Type B pancreatic cell (in vitro differentiated cells): Measurements from ENCODE around the gene TMOD2. TPM values are rescaled to one million over a fixed set of nuclear protein-coding genes. Genes with fewer than 3 reads are reported as not detected.

ENCODE experiments used
- DNase-seq: peaks from one replicate; pipeline ENCODE4 v3.0.0; 2021; ENCODE audit warnings: mixed read lengths; ENCODE audit not compliant: unreplicated experiment; ENCODE audit errors: extremely low spot score
- H3K27ac Mint-ChIP-seq: 2 replicates; pipeline ENCODE4 v1.8.0; 2021; ENCODE audit warnings: mild to moderate bottlenecking, mixed read lengths
- H3K27me3 Mint-ChIP-seq: 2 replicates; pipeline ENCODE4 v1.8.0; 2021; ENCODE audit warnings: mixed read lengths
- H3K36me3 Mint-ChIP-seq: 2 replicates; pipeline ENCODE4 v1.8.0; 2021; ENCODE audit warnings: mixed read lengths
- H3K4me1 Mint-ChIP-seq: one replicate; pipeline ENCODE4 v1.8.0; 2021; ENCODE audit warnings: mixed read lengths; ENCODE audit not compliant: unreplicated experiment
- H3K4me3 Mint-ChIP-seq: 2 replicates; pipeline ENCODE4 v1.8.0; 2021; ENCODE audit warnings: mild to moderate bottlenecking, mixed read lengths
- H3K9me3 Mint-ChIP-seq: 2 replicates; pipeline ENCODE4 v1.8.0; 2021; ENCODE audit warnings: mixed read lengths
- CTCF ChIP-seq: fragments of 200-600 bp; sonication (generic); conservative IDR thresholded peaks from 2 replicates; pipeline ENCODE4 v1.5.0; 2021; ENCODE audit warnings: antibody characterized with exemption, mild to moderate bottlenecking
- total RNA-seq: library from RNA; stranded (reverse); gene quantifications from 2 replicates; pipeline ENCODE4 v1.2.1, GENCODE V29; 2021; ENCODE audit warnings: low replicate concordance

Gene TMOD2
- total RNA-seq, 1 donor from 2014 or later: 8.3 TPM

GRCh38 chr15:51727141-51727897 lies 24.1 kb upstream of the TMOD2 start:
- no peak for DNase-seq
- no peaks in the 10 kb centered on the region for H3K36me3 Mint-ChIP-seq
- H3K4me3 Mint-ChIP-seq: no peak overlapping the region
- peaks cover 4% of the 10 kb centered on the region for H3K27me3 Mint-ChIP-seq
- TF ChIP-seq CTCF: no peak
- no peaks in the 10 kb centered on the region for H3K9me3 Mint-ChIP-seq
- peaks cover 9% of the 10 kb centered on the region for H3K4me1 Mint-ChIP-seq
- H3K27ac Mint-ChIP-seq: no peak overlapping the region

DNA sequence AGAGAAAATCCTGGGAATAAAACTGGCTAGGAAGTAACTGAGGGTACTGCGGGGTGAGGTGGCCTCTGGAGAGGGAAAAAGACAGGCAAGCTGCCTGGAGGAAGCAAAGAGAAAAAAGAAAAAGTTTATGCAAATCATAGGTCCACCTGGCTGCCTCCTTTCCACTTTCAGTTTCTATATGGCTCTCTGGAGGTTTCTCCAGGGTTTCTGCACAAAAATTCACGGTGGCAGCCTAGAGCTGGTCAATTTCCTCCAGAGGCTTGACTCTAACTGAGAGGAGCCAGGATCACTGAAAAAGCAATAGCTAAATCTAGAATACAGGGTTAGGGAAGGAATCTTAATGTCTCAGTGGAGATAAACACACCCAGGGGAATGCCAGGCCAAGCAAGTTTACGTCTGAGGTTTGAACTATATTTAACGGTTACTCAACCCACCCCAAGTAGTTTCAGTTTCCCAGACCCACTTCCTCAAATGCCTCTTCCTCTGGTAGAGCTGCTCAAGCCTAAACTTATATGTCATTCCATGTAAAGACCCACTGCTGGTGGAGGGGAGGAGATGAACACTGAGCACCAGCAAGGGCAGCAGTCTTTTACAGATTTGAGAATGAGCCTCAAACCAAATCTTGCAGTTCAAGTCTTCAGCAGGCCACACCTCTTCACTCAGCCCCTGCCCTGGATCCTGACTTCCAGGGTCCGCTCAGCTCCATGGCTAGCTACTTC lies 19.7 kb upstream of the TMOD2 start:
- TF ChIP-seq CTCF: no peak
- no peaks in the 10 kb centered on the region for H3K9me3 Mint-ChIP-seq
- peaks cover 2% of the 10 kb centered on the region for H3K4me1 Mint-ChIP-seq
- no peaks in the 10 kb centered on the region for H3K36me3 Mint-ChIP-seq
- peaks cover 29% of the 10 kb centered on the region for H3K27me3 Mint-ChIP-seq
- peak overlapping the region; percentile 65 for H3K4me3 Mint-ChIP-seq
- no peak for DNase-seq
- peak overlapping the region; percentile 61 for H3K27ac Mint-ChIP-seq

GRCh38 chr15:51732646-51733045 lies 18.8 kb upstream of the TMOD2 start:
- Mint-ChIP-seq H3K27me3 (peaks cover 32% of the 10 kb centered on the region), H3K4me3 (no peak overlapping the region), H3K27ac (no peak overlapping the region), H3K4me1 (no peaks in the 10 kb centered on the region), H3K9me3 (no peaks in the 10 kb centered on the region), H3K36me3 (no peaks in the 10 kb centered on the region)
- no peak for TF ChIP-seq CTCF
- no peak for DNase-seq

GRCh38 chr15:51735228-51736010 lies 16.0 kb upstream of the TMOD2 start:
- Mint-ChIP-seq H3K9me3 (no peaks in the 10 kb centered on the region), H3K4me3 (peak overlapping the region; percentile 38)

More at GRCh38 chr15:51735228-51736010, 16.0 kb upstream of the TMOD2 start:
- TF ChIP-seq CTCF: no peak
- Mint-ChIP-seq H3K4me1 (no peaks in the 10 kb centered on the region), H3K27ac (no peak overlapping the region), H3K27me3 (peaks cover 49% of the 10 kb centered on the region), H3K36me3 (no peaks in the 10 kb centered on the region)
- DNase-seq: no peak
